Endothelial cell (in vitro differentiated cells): ENCODE results near the gene RELB. TPM values are rescaled to one million over a fixed set of nuclear protein-coding genes. Genes with fewer than 3 reads are reported as not detected.

ENCODE experiments used
- DNase-seq: peaks from one replicate; pipeline ENCODE4 v3.0.0; 2021; ENCODE audit warnings: low spot score
- H3K27ac Mint-ChIP-seq: one replicate; pipeline ENCODE4 v1.8.0; 2021; ENCODE audit warnings: mixed read lengths, inconsistent platforms; ENCODE audit not compliant: unreplicated experiment
- H3K27me3 Mint-ChIP-seq: one replicate; pipeline ENCODE4 v1.8.0; 2021; ENCODE audit warnings: mild to moderate bottlenecking, moderate library complexity, mixed read lengths, inconsistent platforms; ENCODE audit not compliant: unreplicated experiment
- H3K36me3 Mint-ChIP-seq: one replicate; pipeline ENCODE4 v1.8.0; 2021; ENCODE audit warnings: mild to moderate bottlenecking, low read depth, mixed read lengths, inconsistent platforms; ENCODE audit not compliant: unreplicated experiment
- H3K4me1 Mint-ChIP-seq: one replicate; pipeline ENCODE4 v1.8.0; 2021; ENCODE audit warnings: mild to moderate bottlenecking, mixed read lengths, inconsistent platforms; ENCODE audit not compliant: unreplicated experiment
- H3K4me3 Mint-ChIP-seq: one replicate; pipeline ENCODE4 v1.8.0; 2021; ENCODE audit warnings: mild to moderate bottlenecking, mixed read lengths, inconsistent platforms; ENCODE audit not compliant: unreplicated experiment
- H3K9me3 Mint-ChIP-seq: one replicate; pipeline ENCODE4 v1.8.0; 2021; ENCODE audit warnings: mixed read lengths, inconsistent platforms; ENCODE audit not compliant: unreplicated experiment
- total RNA-seq: library from RNA; stranded (reverse); fragmentation: NEBNext Ultra II Directional; extraction: Animal tissue kit (Norgen Biotek cat#: 25700); gene quantifications from one replicate; pipeline ENCODE4 v1.2.1, GENCODE V29; 2021; ENCODE audit not compliant: unreplicated experiment
- TF ChIP-seq, protein P1 (sequence below): fragments of 200-600 bp; sonication (generic); IDR thresholded peaks from one replicate; pipeline ENCODE4 v1.5.0; 2021; ENCODE audit warnings: antibody characterized with exemption; ENCODE audit not compliant: unreplicated experiment

Gene RELB
- total RNA-seq, 1 donor from 2014 or later = 8.2 TPM

DNA sequence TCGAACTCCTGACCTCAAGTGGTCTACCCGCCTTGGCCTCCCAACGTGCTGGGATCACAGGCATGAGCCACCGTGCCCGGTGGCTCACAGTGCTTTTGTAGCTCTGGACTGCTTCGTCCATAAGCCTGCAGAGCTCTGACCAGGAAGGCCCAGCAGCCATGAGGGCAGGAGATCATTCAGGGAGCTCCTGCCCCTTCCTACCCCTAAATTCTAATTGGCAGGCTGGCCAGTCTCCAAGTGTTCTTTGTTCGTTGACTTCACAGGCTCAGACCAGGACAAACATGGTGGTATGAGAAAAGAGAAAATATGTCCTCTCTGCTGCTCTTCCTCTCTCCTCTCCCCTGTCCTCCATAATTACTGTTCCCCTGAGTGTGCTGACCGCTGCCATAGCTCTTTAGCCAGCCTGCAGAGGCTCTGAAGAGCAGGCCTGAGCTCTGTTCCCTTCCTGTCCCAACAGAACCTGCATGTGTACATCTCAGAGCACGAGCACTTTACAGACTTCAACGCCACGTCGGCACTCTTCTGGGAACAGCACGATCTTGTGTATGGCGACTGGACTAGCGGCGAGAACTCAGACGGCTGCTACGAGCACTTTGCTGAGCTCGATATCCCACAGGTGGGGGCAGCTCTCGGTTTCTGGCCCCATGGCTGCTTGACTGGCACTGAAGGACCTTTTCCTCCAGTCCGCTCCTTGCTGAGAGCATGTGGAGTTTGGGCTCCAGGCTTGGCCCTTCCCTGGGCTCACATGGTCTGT lies 27.1 kb upstream of the RELB start:
- H3K27me3 Mint-ChIP-seq = peaks cover 6% of the 10 kb centered on the region
- no peaks in the 10 kb centered on the region for H3K9me3 Mint-ChIP-seq
- DNase-seq = no peak
- H3K27ac Mint-ChIP-seq = no peak overlapping the region
- no peaks in the 10 kb centered on the region for H3K4me1 Mint-ChIP-seq
- peak overlapping the region; percentile 84 for H3K4me3 Mint-ChIP-seq
- peaks cover 36% of the 10 kb centered on the region for H3K36me3 Mint-ChIP-seq
- TF ChIP-seq, protein P1, sequence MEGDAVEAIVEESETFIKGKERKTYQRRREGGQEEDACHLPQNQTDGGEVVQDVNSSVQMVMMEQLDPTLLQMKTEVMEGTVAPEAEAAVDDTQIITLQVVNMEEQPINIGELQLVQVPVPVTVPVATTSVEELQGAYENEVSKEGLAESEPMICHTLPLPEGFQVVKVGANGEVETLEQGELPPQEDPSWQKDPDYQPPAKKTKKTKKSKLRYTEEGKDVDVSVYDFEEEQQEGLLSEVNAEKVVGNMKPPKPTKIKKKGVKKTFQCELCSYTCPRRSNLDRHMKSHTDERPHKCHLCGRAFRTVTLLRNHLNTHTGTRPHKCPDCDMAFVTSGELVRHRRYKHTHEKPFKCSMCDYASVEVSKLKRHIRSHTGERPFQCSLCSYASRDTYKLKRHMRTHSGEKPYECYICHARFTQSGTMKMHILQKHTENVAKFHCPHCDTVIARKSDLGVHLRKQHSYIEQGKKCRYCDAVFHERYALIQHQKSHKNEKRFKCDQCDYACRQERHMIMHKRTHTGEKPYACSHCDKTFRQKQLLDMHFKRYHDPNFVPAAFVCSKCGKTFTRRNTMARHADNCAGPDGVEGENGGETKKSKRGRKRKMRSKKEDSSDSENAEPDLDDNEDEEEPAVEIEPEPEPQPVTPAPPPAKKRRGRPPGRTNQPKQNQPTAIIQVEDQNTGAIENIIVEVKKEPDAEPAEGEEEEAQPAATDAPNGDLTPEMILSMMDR = no peak

DNA sequence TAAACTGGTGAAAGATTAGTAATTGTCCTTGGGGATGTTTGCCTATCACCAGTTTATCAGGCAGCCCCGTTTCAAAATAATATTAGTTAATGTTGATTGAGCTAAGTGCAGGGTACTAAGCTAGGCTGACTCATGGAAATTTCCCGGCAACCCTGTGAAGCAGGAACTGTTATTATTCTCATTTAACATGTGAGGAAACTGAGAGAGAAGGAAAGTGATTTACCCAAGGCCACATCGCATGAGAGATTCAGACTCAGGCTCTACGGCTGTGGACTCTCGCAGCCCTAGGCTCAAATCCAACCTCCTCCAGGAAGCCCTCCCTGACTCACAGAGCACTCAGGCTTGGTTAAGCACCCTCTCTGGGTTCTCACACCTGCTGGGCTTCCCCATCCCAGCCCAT lies 26.4 kb upstream of the RELB start:
- DNase-seq = no peak
- H3K36me3 Mint-ChIP-seq = peaks cover 42% of the 10 kb centered on the region
- no peaks in the 10 kb centered on the region for H3K9me3 Mint-ChIP-seq
- H3K4me1 Mint-ChIP-seq = no peaks in the 10 kb centered on the region
- no peak overlapping the region for H3K4me3 Mint-ChIP-seq
- TF ChIP-seq, protein P1 = no peak
- no peak overlapping the region for H3K27ac Mint-ChIP-seq
- H3K27me3 Mint-ChIP-seq = peaks cover 6% of the 10 kb centered on the region

DNA sequence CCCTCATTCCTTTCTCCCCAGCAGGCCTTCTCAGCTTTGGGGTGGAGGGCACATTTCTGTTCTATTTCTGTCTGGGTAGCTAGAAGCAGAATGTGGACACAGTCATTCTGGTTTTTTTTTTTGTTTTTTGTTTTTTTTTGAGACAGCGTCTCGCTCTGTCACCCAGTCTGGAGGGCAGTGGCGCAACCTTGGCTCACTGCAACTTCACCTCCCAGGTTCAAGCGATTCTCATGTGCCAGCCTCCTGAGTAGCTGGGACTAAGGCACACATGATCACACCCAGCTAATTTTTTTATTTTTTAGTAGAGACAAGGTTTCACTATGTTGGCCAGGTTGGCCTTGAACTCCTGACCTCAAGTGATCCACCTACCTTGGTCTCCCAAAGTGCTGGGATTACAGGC lies 25.8 kb upstream of the RELB start:
- no peak overlapping the region for H3K4me3 Mint-ChIP-seq

DNA sequence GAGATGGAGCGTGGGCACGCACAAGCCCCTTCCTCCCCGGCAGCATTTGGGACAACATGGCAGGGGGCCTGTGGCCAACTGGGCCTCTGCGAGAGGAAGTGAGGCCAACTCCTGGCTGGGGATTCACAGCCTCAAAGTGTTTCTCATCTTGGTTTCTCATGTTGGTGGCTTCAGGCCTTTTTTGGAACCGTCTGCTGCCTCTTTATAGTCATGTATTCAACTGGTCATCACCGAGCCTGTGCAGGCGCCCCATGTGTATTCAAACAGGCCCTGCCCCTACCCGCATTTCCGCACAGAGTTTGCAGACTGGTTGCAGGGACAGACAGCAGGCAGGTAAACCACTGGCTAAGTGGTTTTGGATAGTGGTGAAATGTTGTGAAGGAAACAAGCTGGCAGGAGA lies 17.3 kb upstream of the RELB start:
- no peak for DNase-seq
- Mint-ChIP-seq H3K9me3 (no peaks in the 10 kb centered on the region), H3K4me3 (no peak overlapping the region), H3K36me3 (peaks cover 32% of the 10 kb centered on the region), H3K27me3 (peaks cover 7% of the 10 kb centered on the region), H3K27ac (no peak overlapping the region), H3K4me1 (no peaks in the 10 kb centered on the region)
- TF ChIP-seq, protein P1 = no peak

More for the DNA sequence above, 25.8 kb upstream of the RELB start:
- DNase-seq = no peak
- Mint-ChIP-seq H3K27me3 (peaks cover 6% of the 10 kb centered on the region), H3K36me3 (peaks cover 40% of the 10 kb centered on the region), H3K27ac (no peak overlapping the region), H3K4me1 (no peaks in the 10 kb centered on the region), H3K9me3 (no peaks in the 10 kb centered on the region)
- TF ChIP-seq, protein P1 = no peak

DNA sequence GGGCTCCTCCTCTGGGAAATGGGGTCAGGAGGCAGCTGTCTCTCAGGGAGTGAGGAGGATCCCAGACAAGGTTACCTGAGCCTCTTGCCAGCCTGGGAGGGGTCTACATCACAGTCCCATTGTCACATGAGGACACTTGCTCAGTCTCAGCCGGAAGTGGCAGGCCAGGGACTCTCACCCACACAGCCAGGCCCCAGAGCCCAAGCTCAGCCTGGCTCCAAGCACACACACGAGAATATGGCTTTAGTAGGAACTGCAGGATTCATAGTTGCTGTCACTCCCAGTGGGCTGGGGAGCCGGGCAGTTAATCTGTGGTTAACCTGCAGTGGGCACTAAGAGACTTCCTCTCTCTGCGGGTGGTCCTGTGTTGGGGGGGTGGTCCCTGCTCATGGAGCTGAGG lies 15.8 kb upstream of the RELB start:
- H3K36me3 Mint-ChIP-seq = peaks cover 29% of the 10 kb centered on the region
- H3K4me1 Mint-ChIP-seq = no peaks in the 10 kb centered on the region
- peak overlapping the region; percentile 44 for H3K4me3 Mint-ChIP-seq
- H3K27me3 Mint-ChIP-seq = peaks cover 8% of the 10 kb centered on the region
- TF ChIP-seq, protein P1 = no peak
- no peaks in the 10 kb centered on the region for H3K9me3 Mint-ChIP-seq
- no peak for DNase-seq
- no peak overlapping the region for H3K27ac Mint-ChIP-seq
